Fibroblast of skin of left biceps (primary cell): ENCODE results near the gene IARS2.
"Not testable (repeated sequence)": the region's sequence is repeated elsewhere in the genome, so short reads cannot be mapped to it uniquely, and the experiment has no call there.

Source experiments
- DNase-seq, 2 experiments: peaks; one replicate each; pipeline ENCODE4 v3.0.0-alpha.2; 2013; ENCODE audit warnings: low read depth in 2 of 2

The IARS2 gene

DNA sequence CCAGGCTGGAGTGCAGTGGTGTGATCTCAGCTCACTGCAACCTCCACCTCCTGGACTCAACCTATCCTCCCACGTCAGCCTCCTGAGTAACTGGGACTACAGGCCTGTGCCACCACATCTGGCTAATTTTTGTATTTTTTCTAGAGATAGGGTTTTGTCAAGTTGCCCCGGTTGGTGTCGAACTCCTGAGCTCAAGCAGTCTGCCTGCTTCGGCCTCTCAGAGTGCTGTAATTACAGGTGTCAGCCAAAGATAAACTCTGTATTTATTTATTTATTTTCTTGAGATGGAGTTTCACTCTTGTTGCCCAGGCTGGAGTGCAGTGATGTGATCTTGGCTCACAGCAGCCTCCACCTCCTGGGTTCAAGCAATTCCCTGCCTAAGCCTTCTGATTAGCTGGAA, 18.7 kb downstream of the IARS2 start:
- not testable (repeated sequence) for DNase-seq

DNA sequence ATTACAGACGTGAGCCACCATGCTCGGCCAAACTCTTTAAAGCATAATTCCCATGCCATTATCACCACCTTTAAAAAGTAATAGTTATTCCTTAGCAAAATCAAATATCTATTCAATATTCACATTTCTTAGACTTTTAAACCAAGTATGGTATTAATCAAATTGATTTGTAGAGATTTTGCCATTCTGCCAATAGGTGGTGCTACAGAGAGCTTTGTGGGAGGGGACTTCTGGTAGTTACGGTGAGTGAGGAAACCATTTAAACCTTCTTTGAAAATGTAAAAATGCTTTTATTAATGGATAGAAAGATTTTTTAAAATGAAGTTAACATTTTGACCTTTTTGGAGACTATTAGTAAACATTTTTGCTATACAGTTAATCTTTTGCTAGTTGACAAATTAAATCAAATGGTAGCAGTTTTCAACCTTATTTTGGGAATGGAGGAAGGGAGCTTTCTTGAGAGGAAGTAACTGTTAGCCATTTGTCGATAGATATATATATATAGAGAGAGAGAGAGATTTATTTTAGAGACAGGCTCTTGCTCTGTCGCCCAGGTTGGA, 19.3 kb downstream of the IARS2 start:
- DNase-seq: no peak

DNA sequence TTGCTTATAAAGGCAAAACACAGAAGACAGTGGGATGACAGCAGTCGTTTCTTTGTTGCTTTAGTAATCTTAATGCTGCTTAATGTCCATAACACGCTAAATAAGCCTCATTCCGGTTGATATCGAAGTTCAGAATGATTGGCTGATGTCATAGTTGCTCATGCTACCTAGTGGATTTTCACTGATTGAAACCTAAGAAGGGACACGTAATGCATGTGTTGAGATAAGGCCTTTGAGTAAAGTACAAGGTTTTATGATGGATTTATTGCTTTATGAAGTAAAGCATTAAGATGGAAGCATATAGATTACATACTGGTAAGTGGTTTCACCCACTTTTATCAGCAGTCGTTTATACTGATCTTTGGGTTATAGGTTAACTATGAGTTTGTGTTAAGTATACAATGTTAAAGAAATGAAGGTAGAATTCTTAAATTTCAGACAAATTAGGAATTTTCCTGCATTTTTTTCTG, 25.1 kb downstream of the IARS2 start:
- no peak for DNase-seq

DNA sequence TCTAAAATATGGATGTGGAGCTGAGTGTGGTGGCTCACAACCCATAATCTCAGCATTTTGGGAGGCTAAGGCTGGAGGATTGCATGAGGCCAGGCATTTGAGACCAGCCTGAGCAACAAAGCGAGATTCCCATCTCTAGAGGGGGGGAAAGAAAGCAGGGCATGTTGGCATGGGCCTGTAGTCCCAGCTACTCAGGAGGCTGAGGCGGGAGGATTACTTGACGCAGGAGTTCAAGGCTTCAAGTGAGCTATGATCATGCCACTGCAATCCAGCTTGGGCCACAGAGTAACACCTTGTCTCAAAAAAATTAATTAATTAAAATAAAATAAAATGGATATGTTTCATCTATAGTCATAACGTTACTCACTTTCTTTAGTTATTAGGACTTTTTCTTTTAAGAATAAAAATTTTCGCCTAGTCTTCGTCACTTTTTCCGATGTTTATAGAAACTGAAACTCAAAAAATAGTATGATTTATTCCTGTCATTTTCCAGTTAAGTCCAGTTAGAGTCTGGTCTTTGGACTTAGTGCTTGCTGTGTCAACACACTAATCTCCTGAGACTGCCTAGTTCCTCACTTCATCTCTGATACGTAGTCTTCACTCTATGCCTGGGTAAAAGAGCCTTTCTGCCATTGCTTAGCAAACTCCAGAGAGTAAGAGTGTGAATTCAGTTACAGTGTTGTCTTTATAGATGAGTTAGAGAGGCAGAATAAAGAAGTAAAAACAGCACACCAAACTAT, 28.0 kb downstream of the IARS2 start:
- no peak for DNase-seq

DNA sequence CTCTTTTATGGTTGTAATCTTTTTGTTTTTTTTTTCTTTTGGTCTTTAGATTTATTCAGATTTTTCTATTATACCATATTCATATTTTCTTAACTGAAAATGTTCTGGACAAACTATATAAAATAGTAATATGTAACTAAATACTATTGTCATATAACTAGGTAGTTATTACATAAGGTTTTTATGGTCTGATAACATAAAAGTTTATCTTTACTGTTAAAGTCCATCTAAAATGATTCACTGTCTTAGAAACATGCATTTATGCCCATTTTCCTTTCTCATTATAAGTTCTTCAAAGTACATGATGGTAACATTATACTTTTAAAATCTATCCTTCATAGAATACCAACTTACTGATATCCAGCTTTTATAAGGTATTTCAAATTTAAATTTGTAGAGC, 29.1 kb downstream of the IARS2 start:
- DNase-seq: no peak

DNA sequence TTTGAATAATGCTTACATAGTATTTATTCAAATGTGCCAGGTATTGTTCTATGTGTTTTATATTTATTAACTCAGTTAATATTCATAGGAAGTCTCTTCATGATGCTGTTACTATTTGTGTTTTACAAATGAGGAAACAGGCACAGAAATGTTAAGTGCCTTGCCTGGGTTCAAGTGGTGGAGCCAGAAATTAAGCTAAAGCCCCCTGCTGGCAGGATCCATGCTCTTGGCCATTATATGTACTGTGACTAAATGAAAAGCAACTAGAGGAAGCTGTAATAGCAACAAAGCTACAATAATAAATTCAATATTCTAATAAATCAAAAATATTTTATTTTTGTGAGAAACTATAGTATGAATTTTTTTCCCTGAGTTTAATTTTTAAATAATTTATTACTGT, 30.0 kb downstream of the IARS2 start:
- no peak for DNase-seq

GRCh38 chr1:220124542-220124941, 30.6 kb downstream of the IARS2 start:
- peak; percentile 49 to 50 for DNase-seq

- DNase-seq: no peak
Measured at GRCh38 chr1:220127076-220127475, 33.1 kb downstream of the IARS2 start.

GRCh38 chr1:220129479-220130210, 35.7 kb downstream of the IARS2 start:
- DNase-seq: no peak

GRCh38 chr1:220135755-220136154, 41.8 kb downstream of the IARS2 start:
- DNase-seq: no peak

DNA sequence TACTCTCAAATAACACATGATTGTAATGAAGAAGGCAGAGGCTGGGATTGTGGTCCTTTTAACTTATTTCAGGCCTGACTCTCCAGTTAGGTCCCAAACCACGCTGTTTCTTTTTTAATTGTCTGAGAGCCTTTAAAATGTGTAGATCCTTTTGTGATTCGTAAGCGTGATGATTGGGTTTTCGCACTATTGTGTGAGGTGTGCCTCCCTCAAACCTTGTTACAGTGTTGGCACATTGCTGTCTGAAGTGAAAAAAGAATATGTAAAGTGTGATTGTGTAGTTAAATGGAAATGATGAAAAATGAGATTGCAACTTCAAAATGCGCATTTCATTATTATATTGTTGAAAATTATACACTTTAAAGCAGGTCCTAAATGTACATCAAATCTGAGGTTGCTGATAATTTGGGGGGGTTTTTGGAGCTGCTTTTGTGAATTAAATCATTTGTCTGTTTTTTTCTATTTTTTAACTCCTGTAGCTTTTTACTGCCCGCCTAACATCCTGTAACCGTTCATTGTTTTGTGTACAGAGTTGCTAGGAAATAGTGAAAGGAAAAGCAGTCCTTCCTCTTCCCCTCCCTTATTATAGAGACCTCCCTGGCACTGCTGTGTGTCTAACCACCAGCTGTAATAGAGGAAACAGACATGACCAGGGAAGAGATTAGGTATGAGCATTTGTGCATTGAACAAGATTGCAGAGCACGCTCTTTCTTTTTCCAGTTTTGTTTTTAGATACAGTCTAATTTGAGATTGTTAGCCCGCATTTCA, 43.3 kb downstream of the IARS2 start:
- DNase-seq: no peak

DNA sequence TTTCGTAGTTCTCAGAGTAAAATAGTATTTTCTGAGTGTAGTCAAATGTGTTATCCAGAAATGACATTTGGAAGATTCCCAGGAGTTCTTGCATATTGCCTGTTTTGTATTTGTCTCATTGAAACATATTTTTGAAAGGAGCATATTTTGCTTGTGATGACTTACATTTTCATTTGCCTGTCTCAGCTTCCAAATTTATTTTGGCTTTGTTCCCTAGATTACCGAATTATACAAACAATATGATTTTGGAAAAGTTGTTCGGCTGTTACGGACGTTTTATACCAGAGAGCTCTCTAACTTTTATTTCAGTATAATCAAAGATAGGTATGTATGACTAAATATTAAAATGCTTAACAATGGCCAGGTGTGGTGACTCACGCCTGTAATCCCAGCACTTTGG, 46.0 kb downstream of the IARS2 start:
- no peak for DNase-seq

DNA sequence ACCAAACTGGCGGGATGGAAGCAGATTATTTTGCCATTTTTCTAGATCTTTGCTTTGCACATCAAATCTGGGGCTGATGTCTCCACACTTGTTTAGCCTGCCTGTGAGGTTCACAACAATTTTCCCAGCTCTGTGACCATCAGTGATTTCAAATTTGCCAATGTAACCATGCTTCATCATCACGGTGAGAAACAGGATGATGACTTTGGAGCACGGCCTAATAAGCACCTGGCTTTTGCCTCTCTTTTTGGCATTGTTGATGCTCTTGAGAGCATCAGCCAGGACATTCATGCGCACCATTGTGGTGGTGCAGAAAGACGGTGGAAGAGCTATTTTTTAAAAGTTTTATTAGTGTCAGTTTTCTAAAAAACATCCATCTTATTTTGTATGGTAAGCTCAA, 50.1 kb downstream of the IARS2 start:
- DNase-seq: no peak

GRCh38 chr1:220149742-220150141, 55.8 kb downstream of the IARS2 start:
- DNase-seq: no peak

GRCh38 chr1:220151454-220151853, 57.5 kb downstream of the IARS2 start:
- DNase-seq: no peak

DNA sequence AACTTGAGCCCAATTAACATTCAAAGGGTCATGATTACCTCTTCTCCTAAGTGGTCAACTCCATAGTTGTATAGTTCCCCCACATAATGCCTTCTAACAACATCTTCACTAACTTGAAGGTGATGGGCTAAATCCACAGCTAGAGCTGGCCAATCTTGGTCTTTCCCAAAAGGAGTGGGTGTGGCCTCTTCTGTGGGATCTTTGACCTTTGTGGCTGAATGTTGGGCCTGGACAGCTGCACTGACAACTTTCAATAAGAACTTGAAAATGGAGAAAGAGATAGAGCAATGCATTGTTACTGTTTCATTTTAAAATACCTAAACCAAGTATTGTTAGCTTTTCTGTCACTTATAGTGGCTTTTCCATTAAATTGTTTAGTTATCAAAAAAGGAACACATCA, 59.2 kb downstream of the IARS2 start:
- no peak for DNase-seq

GRCh38 chr1:220156620-220157146, 62.8 kb downstream of the IARS2 start:
- no peak for DNase-seq

DNA sequence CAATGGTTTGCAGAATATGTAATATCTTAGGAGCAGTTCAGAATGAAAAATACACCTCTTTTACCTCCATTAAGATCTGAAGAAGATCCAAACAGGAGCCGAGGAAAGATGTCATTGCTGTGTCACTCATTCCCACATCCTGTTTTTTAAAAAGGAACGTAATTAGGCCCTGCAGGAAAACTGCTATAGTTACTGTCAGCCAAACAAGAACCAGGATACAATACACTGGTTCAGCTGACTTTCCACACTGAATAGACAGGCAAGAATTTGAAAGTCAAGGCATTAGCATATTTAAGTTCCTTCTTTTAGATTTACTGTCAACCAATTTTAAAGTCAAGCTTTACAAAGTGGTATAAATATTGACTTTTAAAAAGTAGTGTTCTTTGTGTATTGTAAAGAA, 63.8 kb downstream of the IARS2 start:
- DNase-seq: no peak

DNA sequence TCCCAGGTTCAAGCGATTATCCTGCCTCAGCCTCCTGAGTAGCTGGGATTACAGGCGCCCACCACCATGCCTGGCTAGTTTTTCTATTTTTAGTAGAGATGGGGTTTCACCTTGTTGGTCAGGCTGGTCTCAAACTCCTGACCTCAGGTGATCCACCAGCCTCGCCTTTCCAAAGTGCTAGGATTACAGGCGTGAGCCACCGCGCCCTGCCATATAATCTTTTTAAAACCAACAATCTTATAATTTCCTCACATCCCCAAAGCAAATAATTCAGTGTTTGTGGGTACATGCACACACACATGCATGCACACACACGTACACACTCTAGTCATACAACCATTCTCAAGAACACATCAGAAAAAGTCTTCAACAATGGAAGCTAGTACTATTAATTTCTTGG, 64.6 kb downstream of the IARS2 start:
- DNase-seq: not testable (repeated sequence)

DNA sequence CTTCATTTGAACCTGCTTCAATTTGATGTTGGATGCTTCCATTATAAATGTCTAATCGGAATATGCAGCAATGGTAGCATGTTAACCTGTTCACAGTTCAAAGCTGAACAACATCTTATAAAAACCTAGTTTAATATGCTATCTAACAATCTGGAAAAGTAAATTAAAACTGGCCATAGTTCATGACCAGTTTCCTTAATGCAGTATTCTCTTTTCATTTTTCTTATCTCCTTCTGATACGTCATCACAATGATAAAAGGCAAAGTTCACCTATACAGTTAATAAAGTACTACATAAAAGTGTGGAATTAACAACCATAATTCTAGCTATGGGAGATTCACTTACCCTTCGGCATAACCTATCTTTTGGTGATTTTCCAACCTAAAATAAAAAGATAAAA, 65.1 kb downstream of the IARS2 start:
- DNase-seq: no peak

DNA sequence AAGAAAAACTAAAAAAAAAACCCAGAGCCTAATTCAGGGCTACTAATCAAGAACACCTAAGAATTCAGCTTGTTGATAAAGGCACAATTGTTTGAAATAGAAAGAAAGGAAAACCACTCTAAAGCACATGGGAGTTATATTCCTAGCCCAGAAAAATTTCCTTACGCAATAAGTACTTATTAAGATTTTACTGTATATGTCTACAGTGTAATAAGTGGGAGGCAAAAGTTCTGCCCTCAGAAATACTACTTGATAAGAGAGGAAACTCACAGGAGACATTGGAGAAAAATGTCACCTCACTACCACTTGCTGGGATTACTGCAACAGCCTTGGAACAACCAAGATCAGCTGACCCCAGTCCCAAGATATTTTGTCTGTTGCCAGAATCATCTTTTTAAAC, 66.1 kb downstream of the IARS2 start:
- DNase-seq: no peak

DNA sequence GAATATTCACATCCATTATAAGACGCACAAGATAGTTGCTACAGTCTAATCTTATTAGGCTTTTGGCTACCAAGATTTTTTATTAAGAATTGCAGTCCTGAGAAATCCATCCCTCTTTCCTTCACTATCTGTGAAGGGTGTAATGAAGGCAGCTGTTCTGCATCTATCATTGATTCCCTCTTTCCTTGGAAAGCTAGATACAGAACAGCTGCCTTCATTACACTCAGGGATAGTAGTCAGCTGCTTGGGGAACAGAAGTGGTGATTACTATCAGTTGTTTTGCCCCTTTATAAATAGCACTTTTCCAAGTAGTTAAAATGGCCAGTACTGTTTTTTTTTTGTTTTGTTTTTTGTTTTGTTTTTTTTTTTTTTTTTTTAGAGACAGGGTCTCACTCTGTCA, 70.2 kb downstream of the IARS2 start:
- no peak for DNase-seq
